HCT116 (cell line): Measurements from ENCODE around the gene PUSL1.

Experiments used
- EZH2phosphoT487 ChIP-seq: fragments of 200-600 bp; IDR thresholded peaks from 2 replicates; pipeline ENCODE4 v1.6.1; 2018; ENCODE audit warnings: antibody characterized with exemption, borderline replicate concordance
- POLR2AphosphoS5 ChIP-seq: IDR thresholded peaks from 2 replicates; pipeline ENCODE4 v1.6.1; 2011; ENCODE audit warnings: mild to moderate bottlenecking, low read depth, low read length, moderate library complexity

DNA sequence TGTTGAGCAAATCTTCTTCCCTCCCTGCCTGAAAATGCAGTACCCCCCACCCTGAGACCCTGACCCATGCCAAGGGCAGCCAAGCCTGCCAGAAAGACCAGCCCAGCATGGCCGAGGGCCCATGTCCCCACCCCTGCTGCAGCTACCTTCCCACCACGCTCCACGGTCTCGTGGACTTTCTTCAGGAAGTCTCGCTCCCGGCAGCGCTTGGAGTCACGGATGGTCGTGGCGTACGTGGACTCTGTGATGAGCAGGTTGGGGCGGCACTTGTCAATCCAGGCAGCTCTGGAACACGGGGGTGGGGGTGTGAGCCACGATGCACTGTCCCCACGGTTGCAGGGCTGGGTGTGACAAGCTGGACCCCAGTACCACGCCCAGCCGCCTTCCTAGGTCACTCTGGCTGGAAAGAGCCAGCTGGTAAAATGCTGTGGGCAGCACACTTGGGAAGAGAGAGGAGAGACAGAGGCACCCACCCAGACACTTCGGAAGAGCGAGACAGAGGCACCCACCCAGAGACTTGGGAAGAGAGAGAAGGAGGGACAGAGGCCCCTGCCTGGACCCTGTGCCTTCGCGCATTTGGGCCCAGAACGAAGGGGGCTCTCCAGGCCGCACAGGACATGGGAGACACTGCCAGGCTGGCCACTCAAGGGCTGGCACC lies 6.4 kb downstream of the PUSL1 start:
- TF ChIP-seq POLR2AphosphoS5: no peak
- TF ChIP-seq EZH2phosphoT487: no peak
